BE2C (cell line): Measurements from ENCODE around the gene TMEM272.

Source experiments
- DNase-seq: peaks from one replicate; pipeline ENCODE4 v3.0.0-alpha.2; 2020
- H3K27me3 ChIP-seq: fragments of 250-450 bp; sonication (Bioruptor Pico); 2 replicates; pipeline ENCODE4 v1.5.1; 2020; ENCODE audit warnings: mild to moderate bottlenecking
- H3K36me3 ChIP-seq: fragments of 250-450 bp; sonication (Bioruptor Pico); 2 replicates; pipeline ENCODE4 v1.5.1; 2020; ENCODE audit warnings: mild to moderate bottlenecking
- H3K4me1 ChIP-seq: fragments of 250-450 bp; sonication (Bioruptor Pico); 2 replicates; pipeline ENCODE4 v1.5.1; 2020
- H3K4me3 ChIP-seq: 2 replicates; pipeline ENCODE4 v1.5.1; 2011; ENCODE audit warnings: low read depth, low read length
- H3K9me3 ChIP-seq: fragments of 250-450 bp; sonication (Bioruptor Pico); 2 replicates; pipeline ENCODE4 v1.5.1; 2020
- CTCF ChIP-seq: IDR thresholded peaks from 2 replicates; pipeline ENCODE4 v1.5.1; 2012; ENCODE audit warnings: mild to moderate bottlenecking, low read depth, low read length

The TMEM272 gene

GRCh38 chr13:51811046-51811445, 33.9 kb downstream of the TMEM272 start:
- TF ChIP-seq CTCF, result no peak
- DNase-seq, result no peak
- Histone ChIP-seq H3K27me3 (no peaks in the 10 kb centered on the region), H3K4me3 (no peak overlapping the region), H3K4me1 (peaks cover 5% of the 10 kb centered on the region; the same call in 1 of the 2 replicates), H3K9me3 (no peaks in the 10 kb centered on the region), H3K36me3 (no peaks in the 10 kb centered on the region)

- H3K9me3 ChIP-seq, result no peaks in the 10 kb centered on the region
- DNase-seq, result no peak
- no peaks in the 10 kb centered on the region for H3K36me3 ChIP-seq
- no peaks in the 10 kb centered on the region for H3K27me3 ChIP-seq
- H3K4me1 ChIP-seq, result peaks cover 5% of the 10 kb centered on the region; the same call in 1 of the 2 replicates
- H3K4me3 ChIP-seq, result no peak overlapping the region
- TF ChIP-seq CTCF, result no peak
Observed at GRCh38 chr13:51808811-51809210, 36.2 kb downstream of the TMEM272 start.

DNA sequence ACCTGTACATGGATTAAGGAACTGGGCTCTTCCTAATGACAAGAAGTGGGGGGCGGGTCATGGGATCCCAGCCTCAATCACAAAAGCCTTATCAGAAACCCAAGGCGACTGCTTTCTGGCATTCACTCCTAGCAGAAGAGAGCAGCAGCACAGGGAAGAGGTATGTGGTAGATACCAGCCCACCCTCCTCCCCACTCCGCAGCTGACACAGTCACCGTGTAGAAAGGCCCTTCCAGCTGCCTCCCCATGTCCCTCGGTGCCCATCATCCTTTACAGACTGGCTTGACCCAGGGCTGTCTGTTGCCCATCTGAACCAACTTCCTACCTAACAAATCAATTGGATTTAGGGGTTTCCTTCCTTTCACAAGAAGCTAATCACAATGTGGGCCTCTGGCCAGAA, 37.9 kb downstream of the TMEM272 start:
- TF ChIP-seq CTCF, result no peak
- H3K4me1 ChIP-seq, result peaks cover 18% of the 10 kb centered on the region
- H3K27me3 ChIP-seq, result no peaks in the 10 kb centered on the region

DNA sequence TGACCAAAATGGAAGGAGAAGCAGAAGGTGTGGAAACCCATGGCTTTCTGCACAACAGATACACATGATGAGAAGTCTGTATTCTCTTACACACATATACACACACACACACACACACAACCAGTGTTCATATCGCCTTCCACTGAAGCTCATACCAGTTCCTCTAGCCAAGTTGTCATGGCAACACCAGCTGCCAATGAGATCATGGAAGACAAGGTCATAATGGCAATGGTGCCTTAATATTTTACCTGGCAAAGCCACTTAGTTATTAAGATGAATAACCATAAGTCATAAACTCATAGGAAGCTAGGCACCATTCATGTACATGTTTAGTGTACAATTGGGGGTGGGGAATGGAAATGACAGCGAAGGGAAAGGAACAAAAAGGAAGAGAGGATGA, 38.4 kb downstream of the TMEM272 start:
- DNase-seq, result peak; percentile 55
- Histone ChIP-seq H3K4me1 (peaks cover 18% of the 10 kb centered on the region), H3K4me3 (no peak overlapping the region), H3K9me3 (no peaks in the 10 kb centered on the region), H3K36me3 (no peaks in the 10 kb centered on the region), H3K27me3 (no peaks in the 10 kb centered on the region)
- TF ChIP-seq CTCF, result no peak

More for the DNA sequence above, 37.9 kb downstream of the TMEM272 start:
- Histone ChIP-seq H3K4me3 (no peak overlapping the region), H3K9me3 (no peaks in the 10 kb centered on the region), H3K36me3 (no peaks in the 10 kb centered on the region)
- no peak for DNase-seq

DNA sequence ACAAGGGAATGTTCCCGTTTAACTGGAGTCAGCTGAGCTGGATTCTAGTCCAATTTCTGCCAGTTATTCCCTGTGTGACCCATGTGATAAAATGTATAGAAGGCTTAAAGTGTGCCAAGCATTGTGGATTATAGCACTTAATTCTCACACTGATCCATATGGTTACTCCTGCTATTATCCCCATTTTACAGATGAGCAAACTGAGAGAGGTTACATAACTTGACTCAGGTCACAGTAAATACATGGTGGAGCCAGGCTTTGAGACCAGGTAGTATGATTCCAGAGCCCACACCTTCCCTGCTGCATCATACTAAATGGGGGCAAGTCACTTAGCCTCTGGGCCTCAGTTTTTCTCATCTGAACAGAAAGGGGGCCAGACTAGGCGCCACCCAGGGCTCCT, 39.1 kb downstream of the TMEM272 start:
- no peaks in the 10 kb centered on the region for H3K36me3 ChIP-seq
- no peak for DNase-seq
- TF ChIP-seq CTCF, result no peak

DNA sequence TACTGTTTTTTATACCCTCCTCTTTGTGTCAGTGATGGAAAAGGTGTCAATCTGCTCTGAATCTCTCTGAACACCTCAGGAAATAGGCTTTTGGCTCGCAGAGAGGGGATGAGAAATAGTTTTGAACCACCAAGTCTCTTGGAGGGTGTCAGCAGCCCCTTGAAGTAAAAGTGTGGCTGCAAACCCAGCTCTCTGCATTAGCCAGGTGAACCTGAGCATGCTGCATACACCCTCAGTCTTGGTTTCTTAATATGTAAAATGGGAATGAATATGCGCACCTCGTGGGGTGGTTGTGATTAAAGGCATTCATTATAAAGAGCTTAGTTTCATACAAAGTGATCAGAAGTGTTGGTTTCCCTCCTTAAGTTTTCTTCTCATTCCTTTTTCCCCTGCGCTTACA, 39.7 kb downstream of the TMEM272 start:
- TF ChIP-seq CTCF, result no peak
- peaks cover 18% of the 10 kb centered on the region for H3K4me1 ChIP-seq
- H3K27me3 ChIP-seq, result no peaks in the 10 kb centered on the region
- H3K4me3 ChIP-seq, result no peak overlapping the region
- H3K9me3 ChIP-seq, result no peaks in the 10 kb centered on the region
- no peak for DNase-seq
- no peaks in the 10 kb centered on the region for H3K36me3 ChIP-seq

More for the DNA sequence above, 39.1 kb downstream of the TMEM272 start:
- Histone ChIP-seq H3K9me3 (no peaks in the 10 kb centered on the region), H3K4me3 (no peak overlapping the region), H3K4me1 (peaks cover 18% of the 10 kb centered on the region), H3K27me3 (no peaks in the 10 kb centered on the region)
